NB4 (cell line): ENCODE measurements around the gene PPM1L.

Experiments used
- POLR2A ChIP-seq: IDR thresholded peaks from 2 replicates; pipeline ENCODE4 v1.6.1; 2011; ENCODE audit warnings: mild to moderate bottlenecking; ENCODE audit not compliant: insufficient read length; ENCODE audit errors: extremely low read depth
- TF ChIP-seq, protein P1 (sequence below): IDR thresholded peaks from one replicate; pipeline ENCODE4 v1.5.1; 2012; ENCODE audit warnings: low read depth, low read length
- TF ChIP-seq, protein P2 (sequence below): IDR thresholded peaks from 2 replicates; pipeline ENCODE4 v1.6.1; 2011; ENCODE audit warnings: low read depth, low read length

DNA sequence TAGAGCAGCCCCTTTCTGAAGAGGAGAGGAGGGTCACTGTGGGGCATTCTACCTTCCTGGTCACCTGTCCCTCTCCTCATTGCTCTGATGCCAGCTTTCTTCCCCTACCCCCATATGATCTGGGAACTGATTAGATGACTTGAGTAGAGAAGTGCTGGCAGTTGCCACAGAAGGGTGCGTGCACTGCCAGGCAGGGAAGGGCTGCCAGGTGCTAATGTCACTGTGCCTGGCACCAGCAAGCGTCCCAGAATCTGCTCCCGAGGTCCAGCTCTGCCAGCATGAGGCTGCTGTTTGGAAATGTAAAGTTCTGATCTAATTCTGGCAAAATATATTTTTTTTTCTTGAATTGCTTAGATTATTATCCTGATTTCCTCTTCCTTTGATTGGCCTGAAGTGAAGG lies 52.8 kb downstream of the PPM1L start:
- TF ChIP-seq, protein P1, sequence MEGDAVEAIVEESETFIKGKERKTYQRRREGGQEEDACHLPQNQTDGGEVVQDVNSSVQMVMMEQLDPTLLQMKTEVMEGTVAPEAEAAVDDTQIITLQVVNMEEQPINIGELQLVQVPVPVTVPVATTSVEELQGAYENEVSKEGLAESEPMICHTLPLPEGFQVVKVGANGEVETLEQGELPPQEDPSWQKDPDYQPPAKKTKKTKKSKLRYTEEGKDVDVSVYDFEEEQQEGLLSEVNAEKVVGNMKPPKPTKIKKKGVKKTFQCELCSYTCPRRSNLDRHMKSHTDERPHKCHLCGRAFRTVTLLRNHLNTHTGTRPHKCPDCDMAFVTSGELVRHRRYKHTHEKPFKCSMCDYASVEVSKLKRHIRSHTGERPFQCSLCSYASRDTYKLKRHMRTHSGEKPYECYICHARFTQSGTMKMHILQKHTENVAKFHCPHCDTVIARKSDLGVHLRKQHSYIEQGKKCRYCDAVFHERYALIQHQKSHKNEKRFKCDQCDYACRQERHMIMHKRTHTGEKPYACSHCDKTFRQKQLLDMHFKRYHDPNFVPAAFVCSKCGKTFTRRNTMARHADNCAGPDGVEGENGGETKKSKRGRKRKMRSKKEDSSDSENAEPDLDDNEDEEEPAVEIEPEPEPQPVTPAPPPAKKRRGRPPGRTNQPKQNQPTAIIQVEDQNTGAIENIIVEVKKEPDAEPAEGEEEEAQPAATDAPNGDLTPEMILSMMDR = no peak
- TF ChIP-seq, protein P2, sequence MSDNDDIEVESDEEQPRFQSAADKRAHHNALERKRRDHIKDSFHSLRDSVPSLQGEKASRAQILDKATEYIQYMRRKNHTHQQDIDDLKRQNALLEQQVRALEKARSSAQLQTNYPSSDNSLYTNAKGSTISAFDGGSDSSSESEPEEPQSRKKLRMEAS = no peak
- no peak for TF ChIP-seq POLR2A
